Common myeloid progenitor, CD34-positive (primary cell): Measurements from ENCODE around the gene SNRK.
A peak's percentile ranks its signal among the peaks of the same experiment; 100 is the strongest.

Experiments used
- CTCF ChIA-PET: fragments of 350-600 bp; sonication (Branson Sonifier 250); formaldehyde crosslinking; loops from one replicate; lab custom pipeline; 2021; ENCODE audit warnings: antibody characterized with exemption; lab: Charles Lee
- POLR2A ChIA-PET: fragments of 350-600 bp; sonication (Branson Sonifier 250); formaldehyde crosslinking; loops from one replicate; lab custom pipeline; 2021; ENCODE audit warnings: antibody characterized with exemption; lab: Charles Lee
- DNase-seq, 3 donors: peaks; one replicate each; pipeline versions ENCODE4 v3.0.0 to v3.0.0-alpha.2; 2013
- H3K27ac ChIP-seq, 2 experiments: 1 replicate in 1 of 2; 2 replicates in 1 of 2; pipeline ENCODE4 v1.7.0; 2013; ENCODE audit warnings: inconsistent platforms in 2 of 2, low read length in 2 of 2, mild to moderate bottlenecking in 2 of 2, low read depth in 1 of 2, moderate library complexity in 1 of 2; ENCODE audit not compliant: severe bottlenecking in 2 of 2, insufficient read depth in 1 of 2, poor library complexity in 1 of 2
- H3K27me3 ChIP-seq, 5 experiments: replicated peaks in 2 of 5; 1 replicate in 3 of 5; 2 replicates in 2 of 5; pipeline versions ENCODE4 v1.6.1 to v1.7.0; 2013; ENCODE audit warnings: low read length in 4 of 5, mild to moderate bottlenecking in 2 of 5, moderate library complexity in 2 of 5, inconsistent platforms in 1 of 5; ENCODE audit not compliant: insufficient read depth in 5 of 5, control insufficient read depth in 4 of 5
- H3K36me3 ChIP-seq, 4 experiments: 1 replicate in 2 of 4; 2 replicates in 2 of 4; pipeline versions ENCODE4 v1.6.1 to v1.7.0; 2013; ENCODE audit warnings: low read length in 3 of 4, control low read depth in 1 of 4, mild to moderate bottlenecking in 1 of 4; ENCODE audit not compliant: control insufficient read depth in 4 of 4, insufficient read depth in 4 of 4
- H3K4me1 ChIP-seq, 4 experiments: 1 replicate in 3 of 4; 2 replicates in 1 of 4; pipeline versions ENCODE4 v1.6.1 to v1.7.1; 2013; ENCODE audit warnings: low read length in 3 of 4, mild to moderate bottlenecking in 3 of 4, control low read depth in 1 of 4, inconsistent platforms in 1 of 4, moderate library complexity in 1 of 4; ENCODE audit not compliant: control insufficient read depth in 4 of 4, insufficient read depth in 4 of 4; ENCODE audit errors: control extremely low read depth in 1 of 4
- H3K4me3 ChIP-seq, 7 experiments: 1 replicate in 4 of 7; 2 replicates in 3 of 7; pipeline versions ENCODE4 v1.5.1 to v1.7.0; 2013; ENCODE audit warnings: mild to moderate bottlenecking in 7 of 7, low read length in 6 of 7, moderate library complexity in 6 of 7, inconsistent platforms in 2 of 7, low read depth in 2 of 7, control low read depth in 1 of 7; ENCODE audit not compliant: insufficient read depth in 4 of 7, control insufficient read depth in 1 of 7; ENCODE audit errors: extremely low read depth in 1 of 7
- H3K9me3 ChIP-seq, 5 experiments: 1 replicate in 4 of 5; 2 replicates in 1 of 5; pipeline versions ENCODE4 v1.6.1 to v1.7.1; 2013; ENCODE audit warnings: low read length in 4 of 5, mild to moderate bottlenecking in 2 of 5, inconsistent platforms in 1 of 5, low read depth in 1 of 5, moderate library complexity in 1 of 5; ENCODE audit not compliant: control insufficient read depth in 4 of 5, insufficient read depth in 2 of 5; ENCODE audit errors: control extremely low read depth in 1 of 5
- WGBS: methylation state at CpG from one replicate; pipeline ENCODE4 v1.1.5; 2013; ENCODE audit not compliant: insufficient coverage; 5-methylcytosine and 5-hydroxymethylcytosine counted together

Gene SNRK

DNA sequence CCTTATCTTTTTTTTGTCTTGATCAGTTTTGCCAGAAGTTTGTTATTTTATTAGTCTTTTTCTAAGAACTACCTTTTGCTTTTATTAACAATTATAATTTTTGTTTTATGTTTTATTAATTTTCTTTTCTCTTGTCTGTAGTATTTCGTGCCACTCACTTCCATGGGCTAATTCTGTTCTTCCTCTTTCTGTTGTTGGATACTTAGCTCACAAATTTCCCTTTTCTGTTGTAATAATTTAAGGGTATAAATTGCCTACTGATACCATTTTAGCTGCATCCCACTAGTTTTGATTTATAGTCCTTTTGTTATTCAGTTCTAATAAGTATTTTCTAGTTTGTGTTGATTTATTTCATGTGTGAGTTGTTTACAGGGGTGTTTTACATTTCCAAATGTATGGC, 48.6 kb downstream of the SNRK start:
- Histone ChIP-seq H3K4me3 (no peak overlapping the region), H3K27ac (no peak overlapping the region), H3K9me3 (peaks cover 15 to 51% (median 28%) of the 10 kb centered on the region in 5 experiments), H3K4me1 (peaks cover 0 to 4% (median 3%) of the 10 kb centered on the region in 4 experiments), H3K36me3 (peaks cover 38 to 64% (median 49%) of the 10 kb centered on the region in 4 experiments), H3K27me3 (no peaks in the 10 kb centered on the region)
- no CpG with 5 or more reads among the region's 1 CpG for WGBS
- ChIA-PET CTCF (interaction anchor here (0.6 to 1.6 kb wide), 7 partner anchors 13 to 169 kb away, joined by 3 to 4 read pairs (median 3); no protein-coding TSS in a partner anchor), POLR2A (interaction anchor here (0.7 kb wide), 1 partner anchor 44 kb away, joined by 3 read pairs; no protein-coding TSS in a partner anchor)
- DNase-seq = no peak

DNA sequence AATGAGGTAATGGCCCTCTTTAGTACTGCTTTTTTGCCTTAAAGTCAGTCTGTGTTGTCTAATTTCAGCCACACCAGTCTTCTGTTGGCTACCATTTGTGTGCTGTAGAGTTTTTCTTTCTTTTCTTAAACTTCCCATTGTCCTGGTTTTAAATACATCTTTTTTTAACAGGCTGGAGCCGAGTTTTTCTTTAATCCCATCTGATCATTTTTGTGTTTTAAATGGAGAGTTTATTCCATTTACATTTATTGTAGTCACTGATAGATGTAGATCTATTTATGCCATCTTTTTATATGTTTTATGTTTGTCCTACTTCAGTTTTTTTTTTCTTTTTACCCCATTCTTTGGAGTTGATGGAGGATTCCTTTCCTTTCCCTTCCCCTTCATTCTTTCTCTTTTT, 49.5 kb downstream of the SNRK start:
- WGBS = no CpG with 5 or more reads among the region's 1 CpG
- H3K4me3 ChIP-seq = no peak overlapping the region
- no peaks in the 10 kb centered on the region for H3K27me3 ChIP-seq
- ChIA-PET CTCF (interaction anchor here (1.3 kb wide), 1 partner anchor 14 kb away, joined by 4 read pairs; no protein-coding TSS in a partner anchor), POLR2A (interaction anchor here (0.6 kb wide), 2 partner anchors 94 to 216 kb away, joined by 3 read pairs; no protein-coding TSS in a partner anchor)
- peaks cover 0 to 4% (median 3%) of the 10 kb centered on the region in 4 experiments for H3K4me1 ChIP-seq
- peaks cover 15 to 51% (median 28%) of the 10 kb centered on the region in 5 experiments for H3K9me3 ChIP-seq
- H3K36me3 ChIP-seq = peaks cover 40 to 72% (median 57%) of the 10 kb centered on the region in 4 experiments
- H3K27ac ChIP-seq = no peak overlapping the region
- no peak for DNase-seq

DNA sequence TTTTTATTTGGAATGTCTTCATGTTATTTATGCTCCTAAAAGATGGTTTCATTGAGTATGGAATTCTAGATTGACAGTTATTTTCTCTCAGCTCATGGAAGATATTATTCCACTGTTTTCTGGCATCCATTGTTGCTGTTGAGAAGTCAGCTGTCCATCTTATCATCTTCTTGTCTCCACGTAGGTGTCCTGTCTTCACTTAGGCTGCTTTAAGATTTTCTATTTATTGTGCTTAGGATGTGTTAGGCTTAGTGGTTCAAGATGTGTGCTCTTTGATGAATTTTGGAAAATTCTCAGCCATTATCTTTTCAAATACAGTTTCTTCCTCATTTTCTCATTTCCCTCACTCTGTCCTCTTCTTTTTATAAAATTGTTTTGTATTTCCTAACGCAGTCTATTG, 52.0 kb downstream of the SNRK start:
- POLR2A ChIA-PET = no interaction called here
- H3K9me3 ChIP-seq = peaks cover 15 to 51% (median 28%) of the 10 kb centered on the region in 5 experiments
- no peaks in the 10 kb centered on the region for H3K4me1 ChIP-seq
- peaks cover 52 to 88% (median 69%) of the 10 kb centered on the region in 4 experiments for H3K36me3 ChIP-seq
- H3K4me3 ChIP-seq = no peak overlapping the region
- no peak overlapping the region for H3K27ac ChIP-seq
- CTCF ChIA-PET = interaction anchor here (1.2 to 1.3 kb wide), 3 partner anchors 12 to 43 kb away, joined by 3 to 4 read pairs (median 3); no protein-coding TSS in a partner anchor
- peak; percentile 21 to 59 (median 51) for DNase-seq
- no peaks in the 10 kb centered on the region for H3K27me3 ChIP-seq
- no CpG with 5 or more reads among the region's 2 CpGs for WGBS

DNA sequence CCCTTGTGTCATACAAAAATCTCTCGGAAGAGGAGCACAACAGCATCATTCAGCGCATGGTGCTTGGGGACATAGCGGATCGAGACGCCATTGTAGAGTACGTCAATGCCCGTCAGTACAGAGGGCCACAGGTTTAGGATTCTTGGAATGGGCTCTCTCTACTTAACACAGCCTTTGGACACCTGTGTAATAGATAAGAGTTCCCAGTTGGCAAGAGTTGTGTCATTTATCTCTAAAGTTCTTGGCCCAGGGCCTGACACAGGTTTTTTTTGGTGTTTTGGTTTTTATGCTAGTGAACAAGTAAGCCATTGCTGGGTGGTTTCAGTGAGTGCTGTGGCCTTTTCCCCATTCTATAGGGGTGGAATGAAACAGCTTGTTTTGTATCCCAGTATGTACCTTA, 54.1 kb downstream of the SNRK start:
- POLR2A ChIA-PET = no interaction called here
- Histone ChIP-seq H3K36me3 (peaks cover 51 to 92% (median 75%) of the 10 kb centered on the region in 4 experiments), H3K27ac (no peak overlapping the region), H3K9me3 (peaks cover 15 to 40% (median 28%) of the 10 kb centered on the region in 5 experiments), H3K4me3 (no peak overlapping the region), H3K4me1 (no peaks in the 10 kb centered on the region), H3K27me3 (no peaks in the 10 kb centered on the region)
- 95% methylated on average over 6 of the region's 7 CpGs for WGBS
- no peak for DNase-seq
- CTCF ChIA-PET = no interaction called here

DNA sequence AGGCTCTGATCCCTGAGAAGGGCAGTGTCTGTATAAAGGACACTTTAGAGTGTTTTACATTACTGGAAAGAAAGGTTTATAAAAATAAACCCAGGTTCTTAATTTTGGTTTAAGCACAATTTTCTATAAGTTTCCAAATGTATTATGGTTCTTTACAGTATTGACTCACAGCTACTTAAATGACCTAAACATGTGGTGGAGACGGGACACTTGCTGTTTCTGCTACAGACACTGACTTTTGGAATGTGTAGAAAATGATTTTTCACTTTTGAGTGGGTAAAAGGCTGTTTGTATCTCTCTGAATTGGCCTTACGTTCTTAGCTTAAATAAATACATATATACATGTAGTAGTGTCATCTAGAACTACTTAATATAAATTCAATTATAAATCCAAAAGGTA, 55.4 kb downstream of the SNRK start:
- Histone ChIP-seq H3K27ac (no peak overlapping the region), H3K36me3 (peaks cover 41 to 88% (median 76%) of the 10 kb centered on the region in 4 experiments), H3K4me3 (no peak overlapping the region), H3K9me3 (peaks cover 9 to 27% (median 21%) of the 10 kb centered on the region in 5 experiments), H3K27me3 (no peaks in the 10 kb centered on the region), H3K4me1 (no peaks in the 10 kb centered on the region)
- DNase-seq = no peak
- POLR2A ChIA-PET = interaction anchor here (0.6 kb wide), 1 partner anchor 34 kb away, joined by 4 read pairs; no protein-coding TSS in a partner anchor
- CTCF ChIA-PET = interaction anchor here (0.8 kb wide), 1 partner anchor 353 kb away, joined by 3 read pairs; no protein-coding TSS in a partner anchor
- no CpG with 5 or more reads among the region's 2 CpGs for WGBS

DNA sequence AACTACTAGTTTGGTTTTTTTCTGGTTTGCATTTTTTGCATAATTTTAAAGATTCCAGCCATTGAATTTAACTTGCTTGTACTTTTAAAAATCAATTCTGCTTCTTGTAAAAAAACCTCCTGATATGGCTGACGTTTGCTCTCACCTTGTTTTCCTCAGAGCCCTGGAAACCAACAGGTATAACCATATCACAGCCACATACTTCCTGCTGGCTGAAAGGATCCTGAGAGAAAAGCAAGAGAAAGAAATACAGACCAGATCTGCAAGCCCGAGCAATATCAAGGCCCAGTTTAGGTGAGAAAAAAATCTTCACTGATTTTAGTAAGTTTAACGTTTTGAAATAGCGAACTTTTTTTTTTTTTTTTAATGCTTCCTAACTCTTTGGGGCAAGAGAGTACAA, 56.8 kb downstream of the SNRK start:
- POLR2A ChIA-PET = no interaction called here
- 100% methylated on average over 3 of the region's 4 CpGs for WGBS

DNA sequence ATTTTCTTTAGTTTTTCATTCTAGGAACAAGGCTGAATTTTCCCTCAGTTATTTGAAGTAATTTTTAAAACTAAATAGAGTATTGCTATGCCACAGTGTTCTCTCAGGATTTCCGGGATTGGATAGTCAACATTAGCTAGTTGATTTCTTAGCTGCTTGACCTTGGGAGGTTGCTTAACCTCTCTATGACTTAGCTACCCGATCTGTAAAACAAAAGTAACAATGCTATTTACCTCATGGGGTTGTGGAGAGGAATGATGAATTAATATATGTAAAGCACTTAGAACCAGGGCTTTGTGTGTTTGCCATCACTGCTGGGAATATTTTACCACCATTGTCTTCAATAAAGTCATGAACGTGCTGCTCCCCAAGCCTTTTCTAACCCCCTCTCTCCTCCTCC, 57.5 kb downstream of the SNRK start:
- H3K36me3 ChIP-seq = peaks cover 30 to 89% (median 78%) of the 10 kb centered on the region in 4 experiments
- no peak overlapping the region for H3K27ac ChIP-seq
- ChIA-PET CTCF (no interaction called here), POLR2A (no interaction called here)
- H3K9me3 ChIP-seq = peaks cover 1 to 11% (median 5%) of the 10 kb centered on the region in 5 experiments
- no peaks in the 10 kb centered on the region for H3K27me3 ChIP-seq
- WGBS = 100% methylated on average over 2 of the region's 3 CpGs
- H3K4me3 ChIP-seq = no peak overlapping the region
- H3K4me1 ChIP-seq = peaks cover 0 to 2% (median 0%) of the 10 kb centered on the region in 4 experiments
- DNase-seq = no peak

More for the DNA sequence above, 56.8 kb downstream of the SNRK start:
- Histone ChIP-seq H3K9me3 (peaks cover 4 to 15% (median 7%) of the 10 kb centered on the region in 5 experiments), H3K4me1 (peaks cover 0 to 2% (median 0%) of the 10 kb centered on the region in 4 experiments), H3K36me3 (peaks cover 30 to 88% (median 78%) of the 10 kb centered on the region in 4 experiments), H3K27me3 (no peaks in the 10 kb centered on the region), H3K4me3 (no peak overlapping the region), H3K27ac (no peak overlapping the region)
- no peak for DNase-seq
- CTCF ChIA-PET = no interaction called here
